K562 (cell line): Measurements from ENCODE around the gene LRP1B. TPM values are rescaled to one million over a fixed set of nuclear protein-coding genes. Genes with fewer than 3 reads are reported as not detected.
A peak's percentile ranks its signal among the peaks of the same experiment; 100 is the strongest.

Source experiments
- ATAC-seq: fragments of 200-7000 bp; cut with Tn5 transposase; 3 replicates; pipeline ENCODE4 v1.9.1; 2020; ENCODE audit warnings: moderate library complexity
- BruUV-seq: library from RNA; stranded (reverse); fragments of 400-500 nt; replicated peaks from 2 replicates; lab custom pipeline; 2021; lab: Mats Ljungman, UMichigan
- CTCF ChIA-PET: fragments of 300-600 bp; formaldehyde crosslinking; extraction: SDS; loops from one replicate; lab custom pipeline; 2021; ENCODE audit warnings: low intra/inter-chr PET ratio; lab: Yijun Ruan, JAX
- POLR2A ChIA-PET: fragments of 300-600, 350-650 bp; sonication (Branson Sonifier 250); formaldehyde crosslinking; extraction: SDS; loops from one replicate; lab custom pipeline; 2021; ENCODE audit warnings: antibody characterized with exemption, inconsistent platforms; lab: Yijun Ruan, JAX
- DNase-seq, 4 experiments: peaks; one replicate each; pipeline versions ENCODE4 v3.0.0 to v3.0.0-alpha.2; 2011 to 2018; ENCODE audit warnings: low spot score in 3 of 4, mixed read lengths in 3 of 4; ENCODE audit errors: extremely low read depth in 1 of 4
- FAIRE-seq: peaks from 2 replicates; lab custom pipeline; 2011; peaks lifted over from hg19 to GRCh38; lab: Jason Lieb, UNC
- H2AFZ ChIP-seq: 2 replicates; pipeline ENCODE4 v1.6.0; 2011; ENCODE audit warnings: low read depth, low read length, control low read depth, inconsistent platforms
- H3K27ac ChIP-seq: fragments of 200-600 bp; 3 replicates; pipeline ENCODE4 v1.8.0; 2011; ENCODE audit warnings: low read depth, mild to moderate bottlenecking, control low read depth, inconsistent platforms, low read length, moderate library complexity, mixed read lengths; ENCODE audit errors: extremely low read depth
- H3K27me3 ChIP-seq, 2 experiments: fragments of 300-600 bp in 1 of 2; 2 replicates in 1 of 2; 3 replicates in 1 of 2; pipeline versions ENCODE4 v1.6.0 to v1.8.0; 2011; ENCODE audit warnings: inconsistent platforms in 2 of 2, low read length in 2 of 2, mild to moderate bottlenecking in 1 of 2, mixed read lengths in 1 of 2, moderate library complexity in 1 of 2; ENCODE audit not compliant: control insufficient read depth in 2 of 2, insufficient read depth in 2 of 2
- H3K36me3 ChIP-seq: fragments of 300-600 bp; 3 replicates; pipeline ENCODE4 v1.8.0; 2011; ENCODE audit warnings: mild to moderate bottlenecking, low read length, inconsistent platforms; ENCODE audit not compliant: control insufficient read depth, insufficient read depth
- H3K4me1 ChIP-seq, 2 experiments: fragments of 200-600 bp in 1 of 2; replicated peaks in 1 of 2; 2 replicates in 1 of 2; 3 replicates in 1 of 2; pipeline versions ENCODE4 v1.5.1 to v1.8.0; 2011; ENCODE audit warnings: inconsistent platforms in 2 of 2, low read length in 2 of 2, mild to moderate bottlenecking in 1 of 2, mixed read lengths in 1 of 2, moderate library complexity in 1 of 2; ENCODE audit not compliant: control insufficient read depth in 2 of 2, insufficient read depth in 2 of 2
- H3K4me2 ChIP-seq: 2 replicates; pipeline ENCODE4 v1.6.1; 2011; ENCODE audit warnings: low read length, control low read depth, inconsistent platforms, mixed read lengths; ENCODE audit not compliant: insufficient read depth
- H3K4me3 ChIP-seq: fragments of 200-600 bp; sonication (generic), shearing (Covaris generic); 2 replicates; pipeline ENCODE4 v1.5.1; 2016; ENCODE audit warnings: control low read depth, inconsistent platforms
- H3K79me2 ChIP-seq: fragments of 200-600 bp; 3 replicates; pipeline ENCODE4 v1.8.0; 2011; ENCODE audit warnings: low read length, inconsistent platforms; ENCODE audit not compliant: control insufficient read depth, insufficient read depth
- H3K9ac ChIP-seq, 2 experiments: 2 replicates each; pipeline versions ENCODE4 v1.6.0 to v1.6.1; 2011; ENCODE audit warnings: low read depth in 2 of 2, low read length in 2 of 2, control low read depth in 1 of 2, inconsistent platforms in 1 of 2, mild to moderate bottlenecking in 1 of 2, mixed read lengths in 1 of 2; ENCODE audit not compliant: insufficient read depth in 1 of 2
- H3K9me1 ChIP-seq: one replicate; pipeline ENCODE4 v1.6.0; 2011; ENCODE audit warnings: inconsistent platforms, mild to moderate bottlenecking, low read length, moderate library complexity; ENCODE audit not compliant: control insufficient read depth, insufficient read depth
- H3K9me3 ChIP-seq: replicated peaks from 2 replicates; pipeline ENCODE4 v1.5.1; 2011; ENCODE audit warnings: low read depth, low read length, inconsistent platforms; ENCODE audit not compliant: control insufficient read depth, insufficient read depth
- H4K20me1 ChIP-seq: replicated peaks from 2 replicates; pipeline ENCODE4 v1.6.1; 2011; ENCODE audit warnings: low read length, inconsistent platforms, mixed read lengths; ENCODE audit not compliant: control insufficient read depth, insufficient read depth
- C11orf30 ChIP-seq: fragments of 450-650 bp; IDR thresholded peaks from 2 replicates; pipeline ENCODE4 v1.6.1; 2016; ENCODE audit warnings: low read depth, mild to moderate bottlenecking
- MAFK ChIP-seq: IDR thresholded peaks from 2 replicates; pipeline ENCODE4 v1.6.1; 2011; ENCODE audit warnings: low read length, improper control_type of control experiment
- NR0B1 ChIP-seq: fragments of 450-650 bp; IDR thresholded peaks from one replicate; pipeline ENCODE4 v1.6.1; 2018; ENCODE audit warnings: mild to moderate bottlenecking, moderate library complexity; ENCODE audit not compliant: partially characterized antibody
- NR4A1 ChIP-seq, 2 experiments: fragments of 250-450 bp in 1 of 2; fragments of 450-650 bp in 1 of 2; sonication (Bioruptor Pico) in 1 of 2; IDR thresholded peaks; 2 replicates each; pipeline versions ENCODE4 v1.4.0 to v1.6.1; 2016 to 2020; ENCODE audit warnings: mild to moderate bottlenecking in 2 of 2, missing compliant biosample characterization in 1 of 2, missing genetic modification characterization in 1 of 2, moderate library complexity in 1 of 2
- SP1 ChIP-seq: sonication (generic); formaldehyde crosslinking; IDR thresholded peaks from 2 replicates; pipeline ENCODE4 v1.8.1; 2022; ENCODE audit warnings: mild to moderate bottlenecking, missing genetic modification reagents
- TCF7L2 ChIP-seq: fragments of 150-350 bp; IDR thresholded peaks from 2 replicates; pipeline ENCODE4 v1.6.1; 2016; ENCODE audit warnings: low read depth, mild to moderate bottlenecking, low read length, moderate library complexity
- WGBS: fragments of 100-300 bp; shearing (Covaris generic); methylation state at CpG from one replicate; pipeline ENCODE4 v1.1.6; 2016; ENCODE audit warnings: low coverage, mixed read lengths; ENCODE audit not compliant: insufficient coverage; ENCODE audit errors: missing lambda C conversion rate; 5-methylcytosine and 5-hydroxymethylcytosine counted together
- in situ Hi-C: fragments of 300-500 bp; cut with MboI; formaldehyde crosslinking; loops from 4 replicates; pipeline ENCODE4 v1.15.0; 2018; ENCODE audit warnings: inconsistent platforms, mixed read lengths
- intact Hi-C: fragments of 100-400 bp; cut with micrococcal nuclease; formaldehyde crosslinking; loops from 2 replicates; pipeline ENCODE4 v1.14.2; 2022
- polyA plus RNA-seq, 8 experiments: library from polyadenylated mRNA; depleted of rRNA in 4 of 8; stranded (reverse) in 5 of 8; unstranded in 3 of 8; fragments of >200 nt; fragmentation: Nextera tagmentation in 2 of 8; fragmentation: Illumina TruSeq in 1 of 8; extraction: Ambion mirVana in 2 of 8; extraction: Trizol in 1 of 8; gene quantifications; 2 replicates each; pipeline versions ENCODE4 v1.2.1 to v1.2.3, GENCODE V29; 2011 to 2014; ENCODE audit warnings: inconsistent platforms in 1 of 8, missing spikeins in 1 of 8
- total RNA-seq, 7 experiments: library from RNA; depleted of rRNA in 6 of 7; stranded (reverse); fragments of >200 nt in 6 of 7; fragmentation: Illumina TruSeq in 2 of 7; extraction: Trizol in 2 of 7; gene quantifications; 2 replicates each; pipeline versions ENCODE4 v1.2.1 to v1.2.3, GENCODE V29; 2011 to 2021; ENCODE audit warnings: low replicate concordance in 1 of 7
- TF ChIP-seq, protein P1 (sequence below): fragments of 200-800 bp; sonication (Bioruptor generic); IDR thresholded peaks from 2 replicates; pipeline ENCODE4 v1.6.1; 2016; ENCODE audit warnings: missing genetic modification characterization, missing compliant biosample characterization
- TF ChIP-seq, protein P2 (sequence below): IDR thresholded peaks from 3 replicates; pipeline ENCODE4 v1.6.1; 2011; ENCODE audit warnings: borderline replicate concordance, mild to moderate bottlenecking, moderate library complexity; ENCODE audit not compliant: insufficient read length; ENCODE audit errors: extremely low read depth
- TF ChIP-seq, protein P3 (sequence below): fragments of 450-650 bp; IDR thresholded peaks from 2 replicates; pipeline ENCODE4 v1.6.1; 2017; ENCODE audit warnings: antibody characterized with exemption

The LRP1B gene
- total and polyA plus RNA-seq, 9 of the 15 experiments (the other 6 are each of a cell fraction or from before 2014, with no cell fraction given) = not detected

DNA sequence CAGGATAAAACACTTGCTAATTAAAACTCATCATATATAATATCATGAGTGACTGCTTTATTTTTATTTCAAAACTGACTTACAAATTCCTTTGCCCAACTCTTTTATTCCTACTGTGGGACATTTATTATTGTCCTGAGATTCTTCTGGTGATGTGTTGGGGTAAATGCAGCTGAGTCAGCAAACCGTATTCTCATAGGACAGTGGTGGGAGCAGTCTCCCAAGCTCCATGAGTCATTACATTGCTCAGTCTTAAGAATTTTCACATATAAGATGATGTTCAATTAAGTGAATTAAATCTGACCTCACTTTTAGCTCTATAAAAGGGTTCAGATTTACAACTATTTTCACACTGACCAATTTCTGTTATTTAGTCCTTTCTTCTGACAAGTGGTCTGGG, 1530.7 kb downstream of the LRP1B start (continued):
- no peak for TF ChIP-seq SP1 (CRISPR knock-in tag)
- peak; percentile 74 for TF ChIP-seq MAFK
- peak; percentile 37; the same call in 1 of the 2 replicates for TF ChIP-seq C11orf30
- TF ChIP-seq, protein P1, sequence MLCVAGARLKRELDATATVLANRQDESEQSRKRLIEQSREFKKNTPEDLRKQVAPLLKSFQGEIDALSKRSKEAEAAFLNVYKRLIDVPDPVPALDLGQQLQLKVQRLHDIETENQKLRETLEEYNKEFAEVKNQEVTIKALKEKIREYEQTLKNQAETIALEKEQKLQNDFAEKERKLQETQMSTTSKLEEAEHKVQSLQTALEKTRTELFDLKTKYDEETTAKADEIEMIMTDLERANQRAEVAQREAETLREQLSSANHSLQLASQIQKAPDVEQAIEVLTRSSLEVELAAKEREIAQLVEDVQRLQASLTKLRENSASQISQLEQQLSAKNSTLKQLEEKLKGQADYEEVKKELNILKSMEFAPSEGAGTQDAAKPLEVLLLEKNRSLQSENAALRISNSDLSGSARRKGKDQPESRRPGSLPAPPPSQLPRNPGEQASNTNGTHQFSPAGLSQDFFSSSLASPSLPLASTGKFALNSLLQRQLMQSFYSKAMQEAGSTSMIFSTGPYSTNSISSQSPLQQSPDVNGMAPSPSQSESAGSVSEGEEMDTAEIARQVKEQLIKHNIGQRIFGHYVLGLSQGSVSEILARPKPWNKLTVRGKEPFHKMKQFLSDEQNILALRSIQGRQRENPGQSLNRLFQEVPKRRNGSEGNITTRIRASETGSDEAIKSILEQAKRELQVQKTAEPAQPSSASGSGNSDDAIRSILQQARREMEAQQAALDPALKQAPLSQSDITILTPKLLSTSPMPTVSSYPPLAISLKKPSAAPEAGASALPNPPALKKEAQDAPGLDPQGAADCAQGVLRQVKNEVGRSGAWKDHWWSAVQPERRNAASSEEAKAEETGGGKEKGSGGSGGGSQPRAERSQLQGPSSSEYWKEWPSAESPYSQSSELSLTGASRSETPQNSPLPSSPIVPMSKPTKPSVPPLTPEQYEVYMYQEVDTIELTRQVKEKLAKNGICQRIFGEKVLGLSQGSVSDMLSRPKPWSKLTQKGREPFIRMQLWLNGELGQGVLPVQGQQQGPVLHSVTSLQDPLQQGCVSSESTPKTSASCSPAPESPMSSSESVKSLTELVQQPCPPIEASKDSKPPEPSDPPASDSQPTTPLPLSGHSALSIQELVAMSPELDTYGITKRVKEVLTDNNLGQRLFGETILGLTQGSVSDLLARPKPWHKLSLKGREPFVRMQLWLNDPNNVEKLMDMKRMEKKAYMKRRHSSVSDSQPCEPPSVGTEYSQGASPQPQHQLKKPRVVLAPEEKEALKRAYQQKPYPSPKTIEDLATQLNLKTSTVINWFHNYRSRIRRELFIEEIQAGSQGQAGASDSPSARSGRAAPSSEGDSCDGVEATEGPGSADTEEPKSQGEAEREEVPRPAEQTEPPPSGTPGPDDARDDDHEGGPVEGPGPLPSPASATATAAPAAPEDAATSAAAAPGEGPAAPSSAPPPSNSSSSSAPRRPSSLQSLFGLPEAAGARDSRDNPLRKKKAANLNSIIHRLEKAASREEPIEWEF (CRISPR knock-in tag) = no peak
- no peak for TF ChIP-seq NR4A1 (CRISPR knock-in tag; IDR thresholded peaks at IDR 0.05)
- no peak for TF ChIP-seq NR4A1 (tag; IDR thresholded peaks at IDR 0.05)
- TF ChIP-seq, all 486 proteins: peak for 5

DNA sequence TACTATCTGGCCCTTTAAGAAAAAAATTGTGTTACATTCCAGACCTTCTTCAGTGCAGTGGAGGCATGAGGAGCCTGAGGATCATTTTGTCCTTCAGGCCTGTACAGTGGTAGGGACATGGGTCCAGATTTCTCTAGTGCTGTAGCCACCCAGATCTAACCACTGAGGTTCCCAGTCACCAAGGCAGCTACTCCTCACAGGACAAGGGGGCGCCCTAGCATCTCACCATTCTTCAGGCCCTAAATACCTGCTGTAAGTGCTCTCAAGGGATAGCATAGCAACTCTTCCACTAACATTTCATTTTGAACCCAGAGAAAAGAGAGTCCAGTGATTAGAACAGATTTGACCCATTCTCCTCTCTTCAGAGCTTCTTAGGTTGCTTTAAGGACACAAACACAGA, 1533.0 kb downstream of the LRP1B start:
- POLR2A ChIA-PET = no interaction called here
- Histone ChIP-seq H3K27me3 (no peaks in the 10 kb centered on the region), H3K27ac (no peak overlapping the region), H3K79me2 (no peaks in the 10 kb centered on the region), H3K36me3 (no peaks in the 10 kb centered on the region), H3K4me3 (no peak overlapping the region), H3K9me1 (no peaks in the 10 kb centered on the region), H3K4me2 (no peak overlapping the region), H3K4me1 (no peaks in the 10 kb centered on the region), H2AFZ (no peak overlapping the region), H3K9me3 (peaks cover 2% of the 10 kb centered on the region), H4K20me1 (no peaks in the 10 kb centered on the region), H3K9ac (no peak overlapping the region)
- in situ Hi-C loops (no loop called here), intact Hi-C loops (no loop called here)
- BruUV-seq = no TSS peak
- FAIRE-seq = no peak
- no peak for DNase-seq
- ATAC-seq = no peak
- 0% methylated on average over 1 of the region's 1 CpG for WGBS
- CTCF ChIA-PET = no interaction called here
- TF ChIP-seq, protein P2, sequence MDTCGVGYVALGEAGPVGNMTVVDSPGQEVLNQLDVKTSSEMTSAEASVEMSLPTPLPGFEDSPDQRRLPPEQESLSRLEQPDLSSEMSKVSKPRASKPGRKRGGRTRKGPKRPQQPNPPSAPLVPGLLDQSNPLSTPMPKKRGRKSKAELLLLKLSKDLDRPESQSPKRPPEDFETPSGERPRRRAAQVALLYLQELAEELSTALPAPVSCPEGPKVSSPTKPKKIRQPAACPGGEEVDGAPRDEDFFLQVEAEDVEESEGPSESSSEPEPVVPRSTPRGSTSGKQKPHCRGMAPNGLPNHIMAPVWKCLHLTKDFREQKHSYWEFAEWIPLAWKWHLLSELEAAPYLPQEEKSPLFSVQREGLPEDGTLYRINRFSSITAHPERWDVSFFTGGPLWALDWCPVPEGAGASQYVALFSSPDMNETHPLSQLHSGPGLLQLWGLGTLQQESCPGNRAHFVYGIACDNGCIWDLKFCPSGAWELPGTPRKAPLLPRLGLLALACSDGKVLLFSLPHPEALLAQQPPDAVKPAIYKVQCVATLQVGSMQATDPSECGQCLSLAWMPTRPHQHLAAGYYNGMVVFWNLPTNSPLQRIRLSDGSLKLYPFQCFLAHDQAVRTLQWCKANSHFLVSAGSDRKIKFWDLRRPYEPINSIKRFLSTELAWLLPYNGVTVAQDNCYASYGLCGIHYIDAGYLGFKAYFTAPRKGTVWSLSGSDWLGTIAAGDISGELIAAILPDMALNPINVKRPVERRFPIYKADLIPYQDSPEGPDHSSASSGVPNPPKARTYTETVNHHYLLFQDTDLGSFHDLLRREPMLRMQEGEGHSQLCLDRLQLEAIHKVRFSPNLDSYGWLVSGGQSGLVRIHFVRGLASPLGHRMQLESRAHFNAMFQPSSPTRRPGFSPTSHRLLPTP = no peak
- TF ChIP-seq, protein P3, sequence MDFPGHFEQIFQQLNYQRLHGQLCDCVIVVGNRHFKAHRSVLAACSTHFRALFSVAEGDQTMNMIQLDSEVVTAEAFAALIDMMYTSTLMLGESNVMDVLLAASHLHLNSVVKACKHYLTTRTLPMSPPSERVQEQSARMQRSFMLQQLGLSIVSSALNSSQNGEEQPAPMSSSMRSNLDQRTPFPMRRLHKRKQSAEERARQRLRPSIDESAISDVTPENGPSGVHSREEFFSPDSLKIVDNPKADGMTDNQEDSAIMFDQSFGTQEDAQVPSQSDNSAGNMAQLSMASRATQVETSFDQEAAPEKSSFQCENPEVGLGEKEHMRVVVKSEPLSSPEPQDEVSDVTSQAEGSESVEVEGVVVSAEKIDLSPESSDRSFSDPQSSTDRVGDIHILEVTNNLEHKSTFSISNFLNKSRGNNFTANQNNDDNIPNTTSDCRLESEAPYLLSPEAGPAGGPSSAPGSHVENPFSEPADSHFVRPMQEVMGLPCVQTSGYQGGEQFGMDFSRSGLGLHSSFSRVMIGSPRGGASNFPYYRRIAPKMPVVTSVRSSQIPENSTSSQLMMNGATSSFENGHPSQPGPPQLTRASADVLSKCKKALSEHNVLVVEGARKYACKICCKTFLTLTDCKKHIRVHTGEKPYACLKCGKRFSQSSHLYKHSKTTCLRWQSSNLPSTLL = no peak
- TF ChIP-seq NR0B1 (no peak), TCF7L2 (no peak)
